Mesodermal cell (in vitro differentiated cells): ENCODE data around the gene TYW1.
"Not testable (repeated sequence)": the region's sequence is repeated elsewhere in the genome, so short reads cannot be mapped to it uniquely, and the experiment has no call there.

Experiments used
- H3K27ac ChIP-seq: 2 replicates; pipeline ENCODE4 v1.7.0; 2013; ENCODE audit warnings: mild to moderate bottlenecking, low read depth, low read length, moderate library complexity; ENCODE audit not compliant: severe bottlenecking
- H3K36me3 ChIP-seq: 2 replicates; pipeline ENCODE4 v1.7.1; 2013; ENCODE audit warnings: mild to moderate bottlenecking, low read length, moderate library complexity; ENCODE audit not compliant: control insufficient read depth, insufficient read depth
- H3K4me1 ChIP-seq: one replicate; pipeline ENCODE4 v1.7.1; 2013; ENCODE audit warnings: mild to moderate bottlenecking, low read length; ENCODE audit not compliant: insufficient read depth, control insufficient read depth, poor library complexity, severe bottlenecking
- H3K4me3 ChIP-seq: 2 replicates; pipeline ENCODE4 v1.7.0; 2013; ENCODE audit warnings: low read length, control low read depth, mild to moderate bottlenecking; ENCODE audit not compliant: insufficient read depth, poor library complexity, severe bottlenecking; ENCODE audit errors: extremely low read depth
- H3K9me3 ChIP-seq: 2 replicates; pipeline ENCODE4 v1.7.1; 2013; ENCODE audit warnings: mild to moderate bottlenecking, low read length, moderate library complexity; ENCODE audit not compliant: control insufficient read depth
- WGBS, 2 experiments: methylation state at CpG; one replicate each; pipeline ENCODE4 v1.1.5; 2013; ENCODE audit warnings: missing lambda C conversion rate in 2 of 2; ENCODE audit not compliant: insufficient coverage in 2 of 2; 5-methylcytosine and 5-hydroxymethylcytosine counted together

TYW1 gene

GRCh38 chr7:67091053-67091452 lies 94.4 kb downstream of the TYW1 start:
- no CpG with 5 or more reads among the region's 2 CpGs for WGBS, 2 experiments

GRCh38 chr7:67098031-67098430 lies 101.4 kb downstream of the TYW1 start:
- H3K4me3 ChIP-seq, H3K9me3 ChIP-seq, H3K27ac ChIP-seq, H3K4me1 ChIP-seq, H3K36me3 ChIP-seq: not testable (repeated sequence)
- WGBS, 2 experiments: no CpG with 5 or more reads among the region's 1 CpG

More at GRCh38 chr7:67091053-67091452, 94.4 kb downstream of the TYW1 start:
- not testable (repeated sequence) for H3K36me3 ChIP-seq, H3K4me3 ChIP-seq, H3K4me1 ChIP-seq, H3K9me3 ChIP-seq, H3K27ac ChIP-seq

GRCh38 chr7:67099406-67099805 lies 102.8 kb downstream of the TYW1 start:
- H3K9me3 ChIP-seq, H3K36me3 ChIP-seq, H3K27ac ChIP-seq, H3K4me1 ChIP-seq, H3K4me3 ChIP-seq: not testable (repeated sequence)
- WGBS, 2 experiments: 88 to 100% methylated on average over 3 of the region's 5 CpGs

- not testable (repeated sequence) for H3K27ac ChIP-seq, H3K9me3 ChIP-seq, H3K4me1 ChIP-seq, H3K4me3 ChIP-seq, H3K36me3 ChIP-seq
- WGBS, 2 experiments: 94 to 97% methylated on average over 4 to 5 of the region's 6 CpGs
Measured at GRCh38 chr7:67100038-67100437, 103.4 kb downstream of the TYW1 start.

GRCh38 chr7:67100956-67101361 lies 104.3 kb downstream of the TYW1 start:
- no peaks in the 10 kb centered on the region for H3K9me3 ChIP-seq
- H3K36me3 ChIP-seq: peaks cover 6% of the 10 kb centered on the region
- no peak overlapping the region for H3K27ac ChIP-seq
- H3K4me1 ChIP-seq: no peaks in the 10 kb centered on the region
- WGBS, 2 experiments: 43 to 100% methylated on average over 1 of the region's 4 CpGs
- no peak overlapping the region for H3K4me3 ChIP-seq

- not testable (repeated sequence) for H3K27ac ChIP-seq, H3K9me3 ChIP-seq, H3K4me1 ChIP-seq, H3K4me3 ChIP-seq, H3K36me3 ChIP-seq
- 60 to 90% methylated on average over 1 to 2 of the region's 4 CpGs for WGBS, 2 experiments
Measured at GRCh38 chr7:67104937-67105336, 108.3 kb downstream of the TYW1 start.

- Histone ChIP-seq H3K4me1 (no peaks in the 10 kb centered on the region), H3K4me3 (no peak overlapping the region), H3K27ac (no peak overlapping the region), H3K36me3 (no peaks in the 10 kb centered on the region), H3K9me3 (no peaks in the 10 kb centered on the region)
- 100% methylated on average over 1 of the region's 4 CpGs for WGBS, 2 experiments
Measured at GRCh38 chr7:67105377-67105776, 108.7 kb downstream of the TYW1 start.

- H3K4me1 ChIP-seq, H3K9me3 ChIP-seq, H3K36me3 ChIP-seq, H3K4me3 ChIP-seq, H3K27ac ChIP-seq: not testable (repeated sequence)
- no CpG with 5 or more reads among the region's 4 CpGs for WGBS, 2 experiments
Measured at GRCh38 chr7:67106255-67106654, 109.6 kb downstream of the TYW1 start.

- WGBS, 2 experiments: 100% methylated on average over 1 of the region's 2 CpGs; no CpG with 5 or more reads in 1 of the 2 experiments
- not testable (repeated sequence) for H3K9me3 ChIP-seq, H3K4me3 ChIP-seq, H3K36me3 ChIP-seq, H3K27ac ChIP-seq, H3K4me1 ChIP-seq
Measured at GRCh38 chr7:67111342-67111741, 114.7 kb downstream of the TYW1 start.

- not testable (repeated sequence) for H3K4me3 ChIP-seq, H3K4me1 ChIP-seq, H3K9me3 ChIP-seq, H3K36me3 ChIP-seq, H3K27ac ChIP-seq
Measured at GRCh38 chr7:67114483-67115246, 118.0 kb downstream of the TYW1 start.

GRCh38 chr7:67120491-67120890 lies 123.9 kb downstream of the TYW1 start:
- not testable (repeated sequence) for H3K4me1 ChIP-seq, H3K36me3 ChIP-seq
- WGBS, 2 experiments: 50 to 100% methylated on average over 1 to 2 of the region's 2 CpGs

More at GRCh38 chr7:67120491-67120890, 123.9 kb downstream of the TYW1 start:
- H3K4me3 ChIP-seq, H3K9me3 ChIP-seq, H3K27ac ChIP-seq: not testable (repeated sequence)
